GM19467 (cell line): ENCODE measurements around the gene NRXN3.

Source experiments
- ATAC-seq: cut with Tn5 transposase; IDR thresholded peaks from one replicate; pipeline ENCODE4 v1.9.1; 2021; ENCODE audit warnings: mild to moderate bottlenecking, moderate library complexity; ENCODE audit not compliant: unreplicated experiment

Gene NRXN3

GRCh38 chr14:79260406-79260805, 1090.2 kb downstream of the NRXN3 start:
- ATAC-seq, result no peak

DNA sequence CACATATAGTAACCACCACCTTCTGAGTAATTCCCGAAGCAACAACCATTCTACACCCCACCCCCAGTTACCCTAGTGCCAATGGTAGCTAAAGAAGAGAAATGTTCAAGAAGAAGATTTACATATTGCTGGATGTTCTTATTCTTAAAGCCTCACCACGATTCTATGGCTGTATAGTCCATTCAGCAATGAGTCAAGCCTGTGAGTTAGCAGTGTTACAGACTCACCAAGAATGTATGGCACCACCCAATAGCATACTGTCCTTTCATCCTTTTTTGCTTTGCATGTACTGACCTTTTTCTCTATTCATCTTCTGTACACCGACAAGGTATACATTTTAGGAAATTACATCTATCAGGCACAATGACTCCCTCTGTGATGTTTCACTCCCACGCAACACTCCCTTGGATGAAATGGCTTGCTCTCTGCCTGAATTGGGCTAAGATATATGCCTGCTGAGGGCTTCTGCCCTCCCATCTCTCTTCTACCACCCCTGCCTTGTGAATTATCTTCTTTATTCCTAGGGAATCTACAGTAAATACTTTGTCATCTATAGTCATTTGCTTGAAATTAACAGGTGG, 1095.3 kb downstream of the NRXN3 start:
- no peak for ATAC-seq

DNA sequence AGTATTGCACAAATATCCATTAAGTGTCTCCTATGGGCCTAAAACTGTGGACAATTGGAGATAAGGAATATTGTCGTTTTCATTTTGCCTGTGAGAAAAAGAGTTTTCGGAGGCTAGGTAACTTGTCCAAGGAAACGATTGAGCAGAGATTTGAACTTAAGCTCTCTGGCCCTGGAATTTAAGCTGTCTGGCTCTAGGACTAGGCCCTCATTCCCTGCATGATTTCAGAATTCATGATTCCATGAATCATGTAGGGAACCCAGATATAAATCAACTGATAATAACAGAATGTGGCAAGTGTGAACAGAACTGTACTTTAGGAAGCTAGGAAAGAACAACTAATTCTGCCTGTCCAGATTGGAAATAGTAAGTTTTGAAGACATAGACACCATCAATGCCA, 1100.2 kb downstream of the NRXN3 start:
- no peak for ATAC-seq

- no peak for ATAC-seq
Observed at GRCh38 chr14:79271122-79271521, 1100.9 kb downstream of the NRXN3 start.

GRCh38 chr14:79274641-79275291, 1104.6 kb downstream of the NRXN3 start:
- ATAC-seq, result no peak

- ATAC-seq, result no peak
Observed at GRCh38 chr14:79275292-79275655, 1105.1 kb downstream of the NRXN3 start.

DNA sequence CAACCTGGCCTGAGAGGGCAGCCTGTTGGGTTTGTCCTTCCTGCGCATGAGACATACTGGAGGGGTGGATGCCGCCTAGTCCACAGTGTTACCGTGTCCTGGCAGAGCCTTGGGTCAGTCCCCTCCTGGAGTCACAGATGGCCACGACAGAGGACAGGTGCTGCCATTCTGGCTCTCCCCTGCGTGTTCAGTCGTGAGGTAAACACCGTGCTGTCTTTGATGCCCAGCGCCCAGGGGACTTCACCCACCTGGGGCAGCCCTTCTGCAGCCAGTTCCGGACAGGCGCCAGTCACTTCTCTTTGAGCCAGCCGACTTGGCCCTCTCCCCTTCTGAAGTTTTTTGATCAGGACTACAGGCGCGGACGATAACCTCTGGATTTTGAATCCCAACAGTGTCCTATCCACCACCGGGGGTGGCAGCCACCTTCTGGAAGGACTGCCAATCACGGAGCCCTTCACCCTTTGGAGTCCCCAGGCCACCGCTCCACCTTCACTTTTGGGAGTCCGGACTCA, 1108.2 kb downstream of the NRXN3 start:
- no peak for ATAC-seq

DNA sequence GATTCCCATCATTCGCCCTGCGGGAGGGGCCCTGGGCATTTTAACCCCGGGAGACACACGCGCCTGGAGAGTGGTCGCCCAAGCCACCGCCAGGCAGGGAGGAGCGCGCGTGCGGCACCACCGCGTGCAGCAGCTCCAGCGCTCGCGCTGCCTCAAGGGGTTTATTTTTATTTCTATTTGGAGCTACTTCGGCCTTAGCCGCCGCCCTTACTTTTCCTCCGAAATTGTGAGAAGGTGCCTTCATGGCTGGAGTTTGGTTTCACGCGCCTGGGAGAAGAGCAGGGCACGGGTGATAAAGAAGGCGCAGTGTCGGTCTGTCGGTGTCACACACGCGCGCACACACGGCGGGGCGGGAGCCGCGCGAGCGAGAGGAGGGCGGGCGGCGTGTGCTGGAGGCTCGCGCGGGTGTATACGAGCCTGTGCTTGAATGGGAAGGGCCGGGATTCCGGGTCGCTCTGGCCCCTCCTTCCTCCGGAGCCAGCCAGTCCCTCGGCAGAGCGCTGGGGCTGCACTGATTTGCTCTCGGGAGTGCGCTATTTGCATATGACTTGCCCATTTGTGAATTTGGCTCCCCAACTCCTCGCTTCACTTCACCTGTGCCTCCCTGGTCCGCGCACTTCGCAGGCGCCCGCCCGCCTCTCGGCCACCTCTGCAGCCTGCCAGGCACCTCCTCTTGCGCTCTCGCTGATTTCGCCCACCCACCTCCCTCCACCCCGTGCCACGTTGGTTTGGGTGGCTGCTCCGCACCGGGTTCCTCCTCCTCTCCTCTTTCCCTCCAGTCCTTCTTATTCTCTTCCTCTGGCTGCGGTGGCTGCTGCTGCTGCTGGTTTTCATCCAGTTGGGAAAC, 1108.8 kb downstream of the NRXN3 start:
- no peak for ATAC-seq

DNA sequence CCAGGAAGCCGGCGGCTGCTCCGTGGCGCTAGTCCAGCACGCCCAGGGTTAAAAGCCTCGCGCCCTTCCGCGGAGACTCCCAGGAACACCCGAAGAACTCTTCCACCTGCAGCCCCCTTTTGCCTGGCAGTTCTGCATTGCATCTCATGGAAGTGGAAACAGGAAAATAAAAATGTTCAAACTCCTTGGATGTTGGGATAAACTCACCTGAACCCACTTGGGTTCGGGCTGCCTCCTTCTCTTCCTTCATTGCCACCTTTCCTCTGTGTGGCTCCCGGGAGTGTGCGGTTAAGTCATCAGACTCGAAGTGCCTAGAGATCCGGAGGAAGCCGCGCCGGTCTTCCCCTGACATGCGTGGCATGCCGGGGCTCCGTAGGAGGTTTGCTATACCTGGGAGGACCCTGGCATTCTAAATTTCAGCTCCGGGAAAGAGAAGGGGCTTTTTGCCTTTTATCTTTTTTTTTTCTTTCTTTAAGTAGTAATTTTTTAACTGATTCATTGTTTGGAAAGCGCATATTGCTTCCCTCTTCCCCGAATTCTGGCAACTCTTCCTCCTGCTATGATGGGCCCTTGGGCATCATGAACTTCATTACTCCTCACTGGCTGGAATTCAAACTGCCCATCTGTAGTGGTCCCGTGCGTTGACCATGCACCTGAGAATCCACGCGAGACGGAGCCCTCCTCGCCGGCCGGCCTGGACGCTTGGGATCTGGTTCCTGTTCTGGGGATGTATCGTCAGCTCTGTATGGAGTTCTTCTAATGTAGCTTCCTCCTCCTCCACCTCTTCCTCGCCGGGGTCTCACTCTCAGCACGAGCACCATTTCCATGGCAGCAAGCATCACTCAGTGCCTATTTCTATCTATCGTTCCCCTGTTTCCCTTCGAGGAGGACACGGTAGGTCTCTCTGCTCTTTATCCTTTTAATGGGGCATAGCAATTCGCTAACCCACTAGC, 1109.7 kb downstream of the NRXN3 start:
- no peak for ATAC-seq

GRCh38 chr14:79281244-79282152, 1111.3 kb downstream of the NRXN3 start:
- no peak for ATAC-seq

DNA sequence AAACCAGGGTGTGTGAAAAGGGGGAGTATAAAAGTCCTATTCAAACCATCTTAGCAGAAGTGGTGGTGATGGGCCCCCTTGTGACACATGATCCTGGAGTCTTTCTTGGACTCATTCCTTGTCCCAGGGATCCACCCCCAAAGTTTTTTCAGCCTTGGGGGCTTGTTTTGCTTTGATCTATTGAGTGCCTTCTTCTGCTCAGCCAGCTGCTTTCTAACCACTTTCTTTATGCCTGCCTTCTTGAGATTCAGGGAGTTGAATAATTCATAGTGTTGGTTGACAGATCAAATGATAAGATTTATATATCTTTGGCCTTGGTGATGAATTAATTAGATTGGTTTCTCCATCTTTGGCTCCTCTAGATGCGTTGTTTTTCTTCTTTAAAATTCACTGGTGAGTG, 1114.4 kb downstream of the NRXN3 start:
- ATAC-seq, result no peak

DNA sequence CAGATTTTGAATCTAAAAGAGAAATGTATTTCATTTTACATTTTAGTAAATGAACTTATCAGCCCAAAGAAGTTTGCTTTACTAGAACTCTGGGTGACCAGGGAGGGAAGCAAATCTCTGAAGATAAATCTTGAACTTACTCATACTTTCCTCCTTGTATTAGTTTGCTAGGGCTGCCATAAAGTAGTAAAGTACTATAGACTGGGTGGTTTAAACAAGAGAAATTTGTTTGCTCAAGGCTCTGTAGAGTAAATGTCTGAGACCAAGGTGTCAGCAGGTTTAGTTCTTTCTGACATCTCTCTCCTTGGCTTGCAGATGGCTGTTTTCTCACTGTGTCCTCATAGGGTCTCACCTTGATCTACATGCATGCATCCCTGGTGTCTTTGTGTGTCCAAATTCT, 1115.1 kb downstream of the NRXN3 start:
- no peak for ATAC-seq

DNA sequence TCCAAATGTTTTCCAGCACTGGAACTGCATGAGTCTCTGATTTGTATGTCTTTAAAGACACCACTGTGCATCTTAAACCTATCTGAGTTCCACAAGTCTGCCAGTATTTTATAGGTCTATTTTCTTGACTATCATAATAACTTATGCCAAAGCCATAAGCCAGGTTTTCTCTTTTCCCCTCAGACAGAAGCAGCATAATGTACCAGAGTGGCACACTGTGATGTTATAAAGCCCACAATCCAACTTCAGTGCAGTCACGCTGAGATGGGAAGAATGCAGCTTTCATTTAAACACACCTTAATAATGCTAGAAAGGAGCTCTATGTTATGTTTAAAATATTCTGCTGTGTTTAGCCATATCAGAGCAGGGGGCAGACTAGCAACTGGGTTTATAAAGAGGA, 1117.8 kb downstream of the NRXN3 start:
- no peak for ATAC-seq

DNA sequence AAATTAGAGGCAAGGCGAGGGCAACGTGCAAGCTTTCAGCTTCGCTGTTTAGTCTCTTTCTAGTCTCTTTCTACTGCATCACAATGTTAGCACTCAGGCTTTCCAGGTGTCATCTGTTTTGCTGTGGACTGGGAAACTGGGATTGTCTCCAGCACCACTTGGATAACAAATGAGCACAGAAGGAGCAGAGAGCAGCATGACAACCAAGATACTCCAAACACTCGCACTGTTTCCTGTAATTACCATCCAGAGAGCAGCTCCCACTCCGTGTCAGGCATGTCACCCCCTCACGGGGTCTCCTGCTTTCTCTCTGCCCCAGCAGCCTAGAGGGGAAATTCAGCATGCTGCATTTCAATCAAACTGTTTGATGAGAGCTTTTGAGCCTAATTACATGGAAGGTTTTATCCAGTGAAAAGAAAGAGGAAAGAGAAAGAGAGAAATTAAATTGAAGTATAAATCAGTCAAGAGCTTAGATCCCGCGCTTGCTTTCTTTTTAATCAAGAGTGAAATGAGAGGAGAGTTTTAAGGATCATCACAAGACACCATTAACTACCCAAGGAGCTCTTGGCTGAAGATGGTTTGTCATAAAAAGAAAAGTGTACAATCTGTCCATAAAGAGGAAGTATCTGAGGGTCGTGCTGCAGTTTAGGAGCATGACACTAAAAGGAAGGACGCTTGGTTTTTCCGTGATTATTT, 1123.5 kb downstream of the NRXN3 start:
- no peak for ATAC-seq

DNA sequence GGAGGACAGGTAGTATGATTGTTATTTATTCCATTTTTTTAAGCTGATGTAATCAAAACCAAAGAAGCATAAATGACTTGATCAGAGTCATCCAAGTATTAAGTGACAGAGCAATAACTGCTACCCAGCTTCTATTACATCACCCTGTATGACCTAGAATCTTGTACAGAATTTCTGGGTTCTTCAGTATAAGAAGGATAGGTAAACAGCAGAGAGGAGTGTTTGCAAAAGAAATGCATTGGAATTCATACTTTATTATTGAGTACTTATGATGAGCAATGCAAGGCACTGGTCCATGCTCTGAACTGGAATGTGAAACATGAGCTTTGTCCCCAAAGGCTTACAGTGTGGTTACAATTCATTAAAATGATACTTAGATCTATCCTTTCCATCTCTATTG, 1124.3 kb downstream of the NRXN3 start:
- no peak for ATAC-seq

GRCh38 chr14:79295385-79295784, 1125.2 kb downstream of the NRXN3 start:
- no peak for ATAC-seq

DNA sequence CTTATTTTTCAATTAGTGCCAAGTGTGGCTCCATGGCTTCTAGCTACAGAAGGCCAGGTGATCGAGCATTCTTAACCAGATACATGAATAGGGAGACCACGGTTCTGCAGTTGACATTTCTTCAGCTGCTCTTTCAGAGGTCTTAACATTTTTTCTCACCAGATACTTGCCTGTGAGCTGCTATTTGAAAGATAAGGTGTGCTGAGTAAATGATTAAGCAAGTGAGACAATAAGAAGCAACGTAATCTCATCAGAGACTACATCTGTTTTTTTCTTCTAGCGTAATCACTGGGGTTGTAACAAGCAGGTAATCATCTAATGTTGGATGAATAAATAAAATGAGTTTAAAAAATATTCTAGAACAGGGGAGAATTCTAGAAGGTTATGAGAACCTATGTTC, 1128.2 kb downstream of the NRXN3 start:
- no peak for ATAC-seq

GRCh38 chr14:79299162-79299561, 1129.0 kb downstream of the NRXN3 start:
- ATAC-seq, result no peak

DNA sequence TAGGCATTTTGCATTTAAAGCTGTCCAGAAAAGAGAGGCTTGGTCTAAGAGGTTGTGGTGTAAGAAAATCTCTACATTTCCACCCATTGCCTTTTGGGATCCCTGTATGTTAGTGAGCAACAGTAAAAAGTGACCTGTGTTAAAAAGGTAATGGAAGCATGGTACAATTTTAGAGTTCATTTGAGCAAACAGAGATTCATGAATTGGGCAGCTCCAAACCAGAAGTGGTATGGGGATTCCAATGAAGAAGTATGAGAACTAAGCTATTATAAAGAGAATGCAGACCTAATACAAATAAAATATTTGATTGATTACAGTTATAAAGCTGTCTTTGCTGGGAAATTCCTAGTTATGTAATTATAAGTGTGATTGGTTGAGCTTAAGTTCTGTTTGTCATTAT, 1134.1 kb downstream of the NRXN3 start:
- ATAC-seq, result no peak
